ENCODE measurements around the gene PCSK4. TPM values are rescaled to one million over a fixed set of nuclear protein-coding genes. Genes with fewer than 3 reads are reported as not detected.

Gene PCSK4
- polyA plus RNA-seq, 2 of the 4 experiments (the other 2 are of a cell fraction) = 0.76 to 2.1 TPM

- WGBS (ENCODE audit: missing lambda C conversion rate) = 68% methylated on average over 7 of the region's 33 CpGs
Measured at GRCh38 chr19:1453525-1454364, 36.4 kb downstream of the PCSK4 start.

GRCh38 chr19:1452802-1453524 is 37.2 kb downstream of the PCSK4 start:
- TF ChIP-seq KDM1A (IDR thresholded peaks at IDR 0.05; ENCODE audit: low read depth) (no peak), FOSL2 (IDR thresholded peaks at IDR 0.05) (no peak), FOSL2 (CRISPR knock-in tag; IDR thresholded peaks at IDR 0.05) (no peak), E2F6 (IDR thresholded peaks at IDR 0.05; ENCODE audit: borderline replicate concordance, low read depth) (0 out of 2 replicates have a peak, but pooled peaks have one; percentile 22), FOSB (CRISPR knock-in tag; IDR thresholded peaks at IDR 0.05) (no peak)
- H3K4me1 ChIP-seq = peaks cover 13% of the 10 kb centered on the region; the same call in 2 of the 3 replicates
- 0 out of 3 replicates have a peak overlapping the region, but pooled peaks have one; percentile 10 for H3K4me2 ChIP-seq
- no peak overlapping the region for H3K27ac ChIP-seq
- WGBS (ENCODE audit: missing lambda C conversion rate) = 37% methylated on average over 8 of the region's 30 CpGs
- no peaks in the 10 kb centered on the region for H3K9me3 ChIP-seq
- DNase-seq (ENCODE audit: low read depth in 1 of 2, low spot score in 1 of 2) = no peak
- CTCF ChIA-PET = interaction anchor here (0.9 to 4.4 kb wide), 3 partner anchors 8 to 211 kb away, joined by 3 to 34 read pairs (median 4); no protein-coding TSS in a partner anchor
- FAIRE-seq = no peak
- POLR2A ChIA-PET = interaction anchor here (0.9 kb wide), 2 partner anchors 8 to 13 kb away, joined by 3 read pairs; no protein-coding TSS in a partner anchor
- no peak overlapping the region for H3K4me3 ChIP-seq
- ATAC-seq = no peak

More at GRCh38 chr19:1453525-1454364, 36.4 kb downstream of the PCSK4 start:
- ChIA-PET POLR2A (interaction anchor here (0.7 to 0.9 kb wide), 2 partner anchors 8 to 60 kb away, joined by 3 read pairs; no protein-coding TSS in a partner anchor), CTCF (interaction anchor here (0.8 to 4.4 kb wide), 5 partner anchors 9 to 211 kb away, joined by 3 to 34 read pairs (median 3); no protein-coding TSS in a partner anchor)
- Histone ChIP-seq H3K9me3 (no peaks in the 10 kb centered on the region), H3K4me1 (peaks cover 13% of the 10 kb centered on the region; the same call in 2 of the 3 replicates), H3K4me2 (0 out of 3 replicates have a peak overlapping the region, but pooled peaks have one; percentile 10), H3K4me3 (no peak overlapping the region), H3K27ac (no peak overlapping the region)
- peak; percentile 9 to 48; a peak in 5 of 6 replicates for ATAC-seq
- FAIRE-seq = no peak
- peak in 1 of 2 experiments; percentile 64 for DNase-seq (ENCODE audit: low read depth in 1 of 2, low spot score in 1 of 2)
- no peak for TF ChIP-seq MAX (IDR thresholded peaks at IDR 0.05)
- TF ChIP-seq FOSB (CRISPR knock-in tag; IDR thresholded peaks at IDR 0.05) = no peak

- FAIRE-seq (no peak), DNase-seq (ENCODE audit: low read depth in 1 of 2, low spot score in 1 of 2) (no peak), ATAC-seq (no peak)
- CTCF ChIA-PET = interaction anchor here (0.7 to 4.4 kb wide), 2 partner anchors 8 to 14 kb away, joined by 3 to 34 read pairs; no protein-coding TSS in a partner anchor
- H3K9me3 ChIP-seq = no peaks in the 10 kb centered on the region
- POLR2A ChIA-PET = interaction anchor here (0.9 kb wide), 1 partner anchor 14 kb away, joined by 3 read pairs; no protein-coding TSS in a partner anchor
- no peak overlapping the region for H3K27ac ChIP-seq
- H3K4me3 ChIP-seq = no peak overlapping the region
- WGBS (ENCODE audit: missing lambda C conversion rate) = 46% methylated on average over 29 of the region's 39 CpGs
- TF ChIP-seq ZNF302 (CRISPR knock-in tag; IDR thresholded peaks at IDR 0.05) (no peak), MYC (IDR thresholded peaks at IDR 0.05; ENCODE audit: borderline replicate concordance, low read length) (no peak), CBX2 (IDR thresholded peaks at IDR 0.05; ENCODE audit: borderline replicate concordance, low read depth) (no peak), CBX8 (IDR thresholded peaks at IDR 0.05) (no peak), FOSB (CRISPR knock-in tag; IDR thresholded peaks at IDR 0.05) (no peak), REST (IDR thresholded peaks at IDR 0.05) (no peak), FOXS1 (CRISPR knock-in tag; IDR thresholded peaks at IDR 0.05) (no peak), BHLHE40 (IDR thresholded peaks at IDR 0.05; ENCODE audit: low read depth, low read length) (no peak), SREBF2 (IDR thresholded peaks at IDR 0.05) (no peak), KDM1A (IDR thresholded peaks at IDR 0.05; ENCODE audit: low read depth) (no peak), CEBPB (IDR thresholded peaks at IDR 0.05) (no peak), ESRRA (IDR thresholded peaks at IDR 0.05; ENCODE audit: borderline replicate concordance, low read length) (no peak), RCOR1 (IDR thresholded peaks at IDR 0.05; ENCODE audit: low read depth, low read length) (no peak), MAX (IDR thresholded peaks at IDR 0.05) (no peak)
- peaks cover 14% of the 10 kb centered on the region; the same call in 2 of the 3 replicates for H3K4me1 ChIP-seq
- no peak overlapping the region for H3K4me2 ChIP-seq
Measured at GRCh38 chr19:1451916-1452801, 38.0 kb downstream of the PCSK4 start.

Measured in A549 (cell line).